Gastrocnemius medialis (tissue), 4 donors: ENCODE measurements around the gene RIN3. TPM values are rescaled to one million over a fixed set of nuclear protein-coding genes. Genes with fewer than 3 reads are reported as not detected.

Experiments
- ATAC-seq, 2 donors: fragments of 150-250 bp; one replicate each; pipeline ENCODE4 v1.9.1; 2016
- DNase-seq, 2 donors: peaks; one replicate each; pipeline ENCODE4 v3.0.0-alpha.2; 2019
- H3K27ac ChIP-seq, 4 donors: fragments of 200-600 bp; sonication (generic); 1 replicate in 1 of 4; 2 replicates in 3 of 4; pipeline ENCODE4 v1.5.1; 2016 to 2018; ENCODE audit warnings: mild to moderate bottlenecking in 2 of 4, moderate library complexity in 1 of 4
- H3K27me3 ChIP-seq, 3 donors: fragments of 200-600 bp; sonication (generic) in 2 of 3; 1 replicate in 1 of 3; 2 replicates in 2 of 3; pipeline versions ENCODE4 v1.5.1 to v1.6.0; 2016 to 2019; ENCODE audit warnings: mild to moderate bottlenecking in 1 of 3, moderate library complexity in 1 of 3
- H3K36me3 ChIP-seq, 2 donors: fragments of 200-600 bp; sonication (generic) in 1 of 2; one replicate each; pipeline ENCODE4 v1.5.1; 2017 to 2018
- H3K4me1 ChIP-seq, 2 donors: fragments of 200-600 bp; sonication (generic) in 1 of 2; one replicate each; pipeline ENCODE4 v1.5.1; 2016 to 2017; ENCODE audit warnings: mild to moderate bottlenecking in 2 of 2
- H3K4me3 ChIP-seq, 4 donors: fragments of 200-600 bp; sonication (generic) in 3 of 4; 1 replicate in 1 of 4; 2 replicates in 3 of 4; pipeline ENCODE4 v1.5.1; 2016 to 2019; ENCODE audit warnings: mild to moderate bottlenecking in 2 of 4
- H3K9me3 ChIP-seq, 3 donors: fragments of 200-600 bp; sonication (generic) in 2 of 3; 1 replicate in 1 of 3; 2 replicates in 2 of 3; pipeline ENCODE4 v1.5.1; 2016 to 2019
- POLR2A ChIP-seq, 2 donors: fragments of 450-650 bp; IDR thresholded peaks; one replicate each; pipeline ENCODE4 v1.6.1; 2017; ENCODE audit warnings: antibody characterized with exemption in 2 of 2, mild to moderate bottlenecking in 2 of 2, moderate library complexity in 2 of 2
- in situ Hi-C, 4 donors: fragments of 200-750 bp; cut with MboI; loops; one replicate each; pipeline versions ENCODE4 v1.15.0 to v1.8.0; 2017; ENCODE audit warnings: low sequenced_read_pairs in 4 of 4
- intact Hi-C: fragments of 100-400 bp; cut with DNase I; formaldehyde crosslinking; loops from one replicate; pipeline ENCODE4 v1.15.1; 2023; ENCODE audit warnings: low total_unique reads
- total RNA-seq, 4 donors: library from RNA; depleted of rRNA; stranded (reverse); fragments of >200 nt; gene quantifications; one replicate each; pipeline versions ENCODE4 v1.1.0 to v1.2.3, GENCODE V29; 2016
- TF ChIP-seq, protein P1 (sequence below), 5 experiments: fragments of 450-650 bp in 3 of 5; fragments of 200-600 bp in 2 of 5; sonication (generic) in 2 of 5; IDR thresholded peaks in 4 of 5; conservative IDR thresholded peaks in 1 of 5; 1 replicate in 4 of 5; 2 replicates in 1 of 5; pipeline ENCODE4 v1.5.1; 2016 to 2019; ENCODE audit warnings: antibody characterized with exemption in 5 of 5, mild to moderate bottlenecking in 3 of 5, moderate library complexity in 3 of 5

RIN3 gene
- total RNA-seq, 4 donors from 2014 or later: 2.1 to 3.7 (median 2.6) TPM

DNA sequence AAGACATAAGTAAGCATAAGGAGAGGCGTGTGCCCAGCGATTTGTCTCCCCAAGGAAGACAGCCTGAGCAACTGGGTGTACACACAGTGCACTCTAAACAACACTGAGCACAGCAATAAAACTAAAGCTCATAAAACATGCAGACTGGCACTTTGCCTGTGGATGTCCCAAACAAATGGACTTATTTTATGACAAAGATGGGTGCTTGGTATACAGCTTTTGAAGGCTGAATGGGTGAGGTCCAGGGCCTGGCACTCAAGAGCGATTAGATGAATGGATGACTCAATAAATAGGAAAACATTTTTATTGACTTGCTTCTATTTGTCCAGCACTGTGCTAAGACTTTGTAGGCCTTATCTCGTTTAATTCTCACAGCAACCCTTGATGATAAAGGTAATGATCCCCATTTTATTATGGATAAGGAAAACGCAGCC is 206.3 kb downstream of the RIN3 start:
- H3K27ac ChIP-seq: peak overlapping the region in 3 of 4 donors; percentile 18 to 61 (median 42)

DNA sequence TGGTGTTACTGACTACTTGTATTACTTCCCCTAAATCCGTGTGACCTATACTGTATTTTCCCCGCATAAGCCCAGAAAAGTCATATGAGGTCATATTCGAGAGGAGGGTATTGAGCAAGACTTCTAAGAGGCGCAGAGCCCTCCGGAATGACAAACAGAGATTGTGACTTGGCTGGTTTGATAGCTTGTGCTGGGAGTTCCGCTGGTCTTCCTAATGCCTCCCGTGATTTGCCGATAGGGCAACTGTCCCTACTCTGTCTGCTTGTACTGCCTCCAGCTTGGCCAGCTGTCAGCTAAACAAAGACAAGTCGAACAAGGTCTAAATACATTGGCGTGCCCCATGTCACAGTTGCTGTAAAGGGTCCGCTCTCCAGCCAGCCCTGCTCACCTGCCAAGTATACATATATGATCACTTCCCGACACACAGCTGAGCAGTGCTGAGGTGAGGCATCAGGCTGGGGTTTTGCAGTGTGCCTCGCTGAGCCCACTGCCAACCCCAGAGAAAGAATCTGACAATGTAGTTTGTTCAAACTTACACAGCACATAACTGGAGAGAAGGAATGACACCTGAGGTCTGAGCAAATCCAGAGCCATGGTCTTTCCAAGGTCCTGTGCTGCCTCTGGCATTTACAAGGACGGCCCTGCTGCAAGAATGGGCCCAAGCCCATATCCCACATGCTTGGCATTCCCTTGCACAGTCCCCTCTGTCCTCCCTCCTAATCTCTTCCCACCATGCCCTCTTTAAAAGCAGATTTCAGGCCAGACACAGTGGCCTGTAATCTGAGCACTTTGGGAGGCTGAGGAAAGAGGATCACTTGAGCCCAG is 211.1 kb downstream of the RIN3 start:
- TF ChIP-seq, protein P1, sequence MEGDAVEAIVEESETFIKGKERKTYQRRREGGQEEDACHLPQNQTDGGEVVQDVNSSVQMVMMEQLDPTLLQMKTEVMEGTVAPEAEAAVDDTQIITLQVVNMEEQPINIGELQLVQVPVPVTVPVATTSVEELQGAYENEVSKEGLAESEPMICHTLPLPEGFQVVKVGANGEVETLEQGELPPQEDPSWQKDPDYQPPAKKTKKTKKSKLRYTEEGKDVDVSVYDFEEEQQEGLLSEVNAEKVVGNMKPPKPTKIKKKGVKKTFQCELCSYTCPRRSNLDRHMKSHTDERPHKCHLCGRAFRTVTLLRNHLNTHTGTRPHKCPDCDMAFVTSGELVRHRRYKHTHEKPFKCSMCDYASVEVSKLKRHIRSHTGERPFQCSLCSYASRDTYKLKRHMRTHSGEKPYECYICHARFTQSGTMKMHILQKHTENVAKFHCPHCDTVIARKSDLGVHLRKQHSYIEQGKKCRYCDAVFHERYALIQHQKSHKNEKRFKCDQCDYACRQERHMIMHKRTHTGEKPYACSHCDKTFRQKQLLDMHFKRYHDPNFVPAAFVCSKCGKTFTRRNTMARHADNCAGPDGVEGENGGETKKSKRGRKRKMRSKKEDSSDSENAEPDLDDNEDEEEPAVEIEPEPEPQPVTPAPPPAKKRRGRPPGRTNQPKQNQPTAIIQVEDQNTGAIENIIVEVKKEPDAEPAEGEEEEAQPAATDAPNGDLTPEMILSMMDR (IDR thresholded peaks at IDR 0.05 in 4 of 5, conservative IDR thresholded peaks at IDR 0.05 in 1 of 5): no peak
- no peak for TF ChIP-seq POLR2A (IDR thresholded peaks at IDR 0.05)
- H3K4me3 ChIP-seq: no peak overlapping the region
- H3K27ac ChIP-seq: peak overlapping the region; percentile 33 to 51 (median 42)
- peak; percentile 36 to 62 for ATAC-seq
- H3K27me3 ChIP-seq: no peaks in the 10 kb centered on the region
- intact Hi-C loops (no loop called here), in situ Hi-C loops (no loop called here)
- no peaks in the 10 kb centered on the region for H3K36me3 ChIP-seq
- DNase-seq: peak in 1 of 2 donors; percentile 34
- H3K4me1 ChIP-seq: peaks cover 0 to 12% of the 10 kb centered on the region in 2 donors
- no peaks in the 10 kb centered on the region for H3K9me3 ChIP-seq

More for the DNA sequence above, 206.3 kb downstream of the RIN3 start:
- no peaks in the 10 kb centered on the region for H3K9me3 ChIP-seq
- TF ChIP-seq, protein P1 (IDR thresholded peaks at IDR 0.05 in 4 of 5, conservative IDR thresholded peaks at IDR 0.05 in 1 of 5): no peak
- no peak for TF ChIP-seq POLR2A (IDR thresholded peaks at IDR 0.05)
- peaks cover 0 to 5% of the 10 kb centered on the region in 2 donors for H3K4me1 ChIP-seq
- H3K27me3 ChIP-seq: no peaks in the 10 kb centered on the region
- no peak for DNase-seq
- H3K4me3 ChIP-seq: no peak overlapping the region
- peak; percentile 23 to 35 for ATAC-seq
- no peaks in the 10 kb centered on the region for H3K36me3 ChIP-seq
- intact Hi-C loops (no loop called here), in situ Hi-C loops (loop anchor here (5.0 to 10.0 kb wide), 2 partner anchors 62 to 65 kb away; no protein-coding TSS in a partner anchor)

DNA sequence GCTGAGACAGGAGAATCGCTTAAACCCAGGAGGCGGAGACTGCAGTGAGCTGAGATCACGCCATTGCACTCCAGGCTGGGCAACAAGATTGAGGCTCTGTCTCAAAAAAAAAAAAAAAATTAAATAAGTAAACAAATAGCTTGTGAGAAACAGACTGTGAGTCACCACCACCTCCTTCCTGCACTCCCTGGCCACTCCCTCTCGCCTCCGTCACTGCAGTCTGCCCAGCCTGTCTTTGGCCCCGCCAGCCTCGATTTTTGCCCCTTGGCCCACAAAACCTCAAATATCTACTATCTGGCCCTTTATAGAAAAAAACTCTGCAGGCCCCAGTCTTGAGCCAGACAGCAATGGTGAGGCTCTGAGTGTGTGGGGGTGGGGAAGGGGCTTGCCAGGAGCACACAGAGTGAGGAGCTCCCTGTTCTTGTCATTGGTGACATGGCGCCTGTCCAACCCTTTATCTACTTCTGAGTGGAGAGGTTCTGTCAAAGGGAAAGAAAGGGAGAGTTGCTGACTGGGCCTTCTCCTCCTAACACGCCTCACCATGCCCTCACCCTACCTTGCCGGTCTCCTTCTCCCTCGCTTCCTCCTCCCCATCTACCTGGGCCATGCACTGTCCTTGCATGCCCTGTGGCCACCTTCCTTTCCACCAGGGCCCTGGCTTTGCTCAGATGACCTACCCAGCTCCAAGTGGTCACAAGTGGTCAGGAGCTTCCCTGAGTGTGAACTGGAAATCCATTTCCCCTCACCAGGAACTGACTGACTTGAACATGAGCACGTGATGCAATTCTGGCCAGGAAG is 212.8 kb downstream of the RIN3 start:
- DNase-seq (peak; percentile 29 to 55), ATAC-seq (peak; percentile 32 to 65)
- H3K9me3 ChIP-seq: no peaks in the 10 kb centered on the region
- TF ChIP-seq, protein P1 (IDR thresholded peaks at IDR 0.05 in 4 of 5, conservative IDR thresholded peaks at IDR 0.05 in 1 of 5): no peak
- no peak for TF ChIP-seq POLR2A (IDR thresholded peaks at IDR 0.05)
- H3K27me3 ChIP-seq: no peaks in the 10 kb centered on the region
- peaks cover 0 to 6% of the 10 kb centered on the region in 2 donors for H3K36me3 ChIP-seq
- intact Hi-C loops: no loop called here
- H3K4me1 ChIP-seq: peaks cover 0 to 12% of the 10 kb centered on the region in 2 donors
- in situ Hi-C loops: no loop called here
- no peak overlapping the region for H3K4me3 ChIP-seq
- H3K27ac ChIP-seq: peak overlapping the region; percentile 32 to 61 (median 44)

DNA sequence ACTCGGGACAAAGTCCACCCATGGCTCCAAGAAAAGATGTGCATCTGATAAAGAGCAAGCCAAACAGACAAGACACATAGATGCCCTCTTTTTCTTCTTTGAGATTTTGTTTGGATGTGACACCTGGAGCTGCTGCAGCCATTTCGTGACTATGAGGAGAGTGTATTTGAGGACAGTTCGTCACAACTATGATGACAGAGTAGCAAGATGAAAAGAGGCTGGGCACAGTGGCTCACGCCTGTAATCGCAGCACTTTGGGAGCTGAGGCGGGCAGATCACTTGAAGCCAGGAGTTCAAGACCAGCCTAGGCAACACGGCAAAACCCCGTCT is 213.3 kb downstream of the RIN3 start:
- ATAC-seq (no peak), DNase-seq (no peak)
- in situ Hi-C loops: no loop called here
- Histone ChIP-seq H3K36me3 (peaks cover 0 to 11% of the 10 kb centered on the region in 2 donors), H3K9me3 (no peaks in the 10 kb centered on the region), H3K4me3 (no peak overlapping the region), H3K27me3 (no peaks in the 10 kb centered on the region), H3K27ac (peak overlapping the region in 2 of 4 donors; percentile 32 to 46), H3K4me1 (peaks cover 0 to 12% of the 10 kb centered on the region in 2 donors)
- TF ChIP-seq, protein P1 (IDR thresholded peaks at IDR 0.05 in 4 of 5, conservative IDR thresholded peaks at IDR 0.05 in 1 of 5): no peak
- TF ChIP-seq POLR2A (IDR thresholded peaks at IDR 0.05): no peak
- intact Hi-C loops: no loop called here
